ENCODE measurements around the gene FOCAD.

Gene FOCAD

DNA sequence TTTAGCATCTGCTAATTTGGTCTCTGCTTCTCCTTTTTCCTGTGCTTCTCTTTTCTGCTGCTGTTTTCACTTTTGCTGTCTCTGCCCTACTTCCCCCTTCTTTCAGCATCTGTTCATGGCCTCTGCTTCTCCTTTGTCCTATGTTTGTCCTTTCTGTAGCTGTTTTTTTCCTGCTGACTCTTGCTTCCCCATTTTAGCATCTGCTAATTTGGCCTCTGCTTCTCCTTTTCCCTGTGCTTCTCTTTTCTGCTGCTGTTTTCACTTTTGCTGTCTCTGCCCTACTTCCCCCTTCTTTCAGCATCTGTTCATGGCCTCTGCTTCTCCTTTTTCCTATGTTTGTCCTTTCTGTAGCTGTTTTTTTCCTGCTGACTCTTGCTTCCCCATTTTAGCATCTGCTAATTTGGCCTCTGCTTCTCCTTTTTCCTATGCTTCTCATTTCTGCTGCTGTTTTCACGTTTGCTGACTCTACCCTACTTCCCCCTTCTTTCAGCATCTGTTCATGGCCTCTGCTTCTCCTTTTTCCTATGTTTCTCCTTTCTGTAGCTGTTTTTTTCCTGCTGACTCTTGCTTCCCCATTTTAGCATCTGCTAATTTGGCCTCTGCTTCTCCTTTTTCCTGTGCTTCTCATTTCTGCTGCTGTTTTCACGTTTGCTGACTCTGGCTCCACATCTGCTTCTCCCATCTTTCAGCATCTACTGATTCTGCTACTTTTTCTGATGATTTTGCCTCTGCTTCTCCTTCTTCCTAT lies 290.3 kb downstream of the FOCAD start:
- DNase-seq, result peak in 3 of 4 experiments; percentile 7 to 45 (median 17)

DNA sequence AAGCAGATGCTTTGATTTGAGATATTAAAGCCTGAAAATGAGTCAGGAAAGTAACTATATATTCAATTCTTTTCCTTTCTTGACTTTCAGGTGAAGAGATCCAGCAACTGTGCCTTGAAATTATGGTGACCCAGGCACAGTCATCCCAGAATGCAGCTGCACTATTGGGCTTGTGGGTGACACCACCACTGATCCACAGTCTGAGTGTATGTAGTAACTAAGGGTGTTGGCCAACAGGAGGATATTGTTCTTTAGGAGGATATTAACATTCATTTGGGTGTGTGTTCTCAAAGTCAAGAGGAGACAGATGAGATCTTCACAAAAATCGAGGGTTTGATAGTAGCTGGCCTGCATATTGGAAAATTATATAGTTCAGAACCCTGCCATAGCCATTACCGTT lies 294.2 kb downstream of the FOCAD start:
- no peak for DNase-seq

DNA sequence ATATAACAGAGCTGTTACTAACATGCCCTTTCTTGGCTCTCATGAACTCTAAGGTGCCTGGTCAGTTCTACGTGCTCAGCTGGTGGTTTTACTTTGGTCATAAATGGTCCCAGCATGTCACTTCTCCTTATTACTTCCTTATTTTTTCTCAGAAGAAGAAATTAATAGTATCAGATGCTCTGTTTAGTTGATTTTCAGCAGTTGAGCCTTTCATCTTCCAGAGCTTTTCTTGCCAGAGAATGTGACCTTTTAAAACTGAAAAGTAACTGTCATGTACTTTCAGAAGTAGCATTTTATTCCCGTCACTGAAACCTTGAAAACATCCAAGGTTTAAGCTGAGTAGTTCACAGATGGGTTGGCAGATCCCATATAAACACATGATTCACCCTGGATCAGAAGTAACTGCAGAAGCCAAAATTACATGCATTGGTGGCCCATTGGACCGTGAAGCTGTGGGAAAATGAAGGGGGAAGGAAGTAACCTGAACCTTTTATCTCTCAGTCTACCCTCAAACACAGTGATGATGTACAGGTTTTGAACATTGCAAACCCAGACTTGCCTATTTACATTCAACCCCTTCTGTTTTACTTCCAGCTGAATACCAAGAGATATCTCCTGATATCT lies 296.9 kb downstream of the FOCAD start:
- DNase-seq, result peak; percentile 60 to 81 (median 74)

DNA sequence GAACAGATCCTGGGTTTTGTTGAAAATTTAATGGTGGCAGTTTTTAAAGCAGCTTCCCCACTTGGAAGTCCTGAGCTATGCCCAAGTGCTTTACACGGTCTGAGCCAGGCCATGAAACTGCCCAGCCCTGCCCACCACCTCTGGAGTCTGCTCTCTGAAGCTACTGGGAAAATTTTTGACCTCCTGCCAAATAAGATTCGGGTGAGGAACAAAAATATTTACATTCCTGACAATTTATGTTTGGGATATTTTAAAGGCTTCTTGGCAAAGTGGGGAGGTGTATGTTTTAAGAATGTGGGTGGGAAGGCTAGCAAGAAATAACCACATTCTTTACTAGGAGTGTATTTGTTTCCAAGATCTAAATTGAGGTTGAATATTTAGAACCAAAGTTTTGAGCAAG lies 297.4 kb downstream of the FOCAD start:
- no peak for DNase-seq

DNA sequence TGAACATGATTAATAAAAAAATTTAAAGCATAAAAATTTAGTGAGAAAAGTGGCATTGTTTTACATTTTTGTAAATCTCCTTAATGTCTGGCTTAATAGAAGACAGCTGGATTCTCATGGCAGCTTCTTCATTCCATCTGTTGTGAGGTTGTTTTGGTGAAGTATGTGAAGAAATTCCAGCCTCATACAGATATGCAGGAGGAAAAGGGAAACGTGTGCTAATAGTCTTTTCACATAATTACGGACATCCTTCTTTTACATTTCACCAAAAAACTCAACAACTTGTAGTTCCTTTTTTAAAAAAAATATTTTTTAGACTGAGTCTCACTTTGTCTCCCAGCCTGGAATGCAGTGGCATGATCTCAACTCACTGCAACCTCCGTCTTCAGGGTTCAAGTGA lies 300.4 kb downstream of the FOCAD start:
- peak; percentile 4 to 67 (median 32) for DNase-seq

DNA sequence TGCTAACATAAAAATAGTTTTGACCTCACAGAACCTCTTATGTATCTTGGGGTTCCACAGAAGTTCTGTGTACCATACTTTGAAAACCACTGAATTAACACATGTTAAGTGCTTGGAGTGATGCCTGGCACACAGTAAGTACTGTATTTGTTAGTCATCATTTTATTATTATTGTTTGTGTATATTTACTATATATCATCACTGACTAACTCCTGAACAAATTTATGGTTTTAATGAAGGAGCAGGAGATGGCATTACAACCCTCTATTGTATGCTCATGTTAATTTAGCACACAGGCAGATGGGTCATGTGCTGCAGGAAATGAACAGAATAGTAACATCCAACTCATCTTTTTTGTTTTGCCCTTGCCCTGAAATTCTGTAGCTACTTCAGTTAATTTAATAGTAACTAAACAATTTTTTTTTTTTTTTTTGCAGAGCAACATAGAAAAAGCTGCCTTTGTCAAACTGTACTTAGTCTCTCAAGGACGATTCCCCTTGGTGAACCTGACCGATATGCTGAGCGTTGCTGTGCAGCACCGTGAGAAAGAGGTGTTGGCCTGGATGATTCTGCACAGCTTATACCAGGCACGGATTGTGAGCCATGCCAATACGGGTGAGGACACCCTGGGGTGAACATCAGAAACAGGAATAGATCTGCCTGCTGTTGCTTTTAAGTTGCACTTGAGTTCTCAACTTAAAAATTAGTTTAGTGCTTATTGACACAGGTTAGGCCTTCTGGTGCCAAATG lies 302.0 kb downstream of the FOCAD start:
- DNase-seq, result no peak

DNA sequence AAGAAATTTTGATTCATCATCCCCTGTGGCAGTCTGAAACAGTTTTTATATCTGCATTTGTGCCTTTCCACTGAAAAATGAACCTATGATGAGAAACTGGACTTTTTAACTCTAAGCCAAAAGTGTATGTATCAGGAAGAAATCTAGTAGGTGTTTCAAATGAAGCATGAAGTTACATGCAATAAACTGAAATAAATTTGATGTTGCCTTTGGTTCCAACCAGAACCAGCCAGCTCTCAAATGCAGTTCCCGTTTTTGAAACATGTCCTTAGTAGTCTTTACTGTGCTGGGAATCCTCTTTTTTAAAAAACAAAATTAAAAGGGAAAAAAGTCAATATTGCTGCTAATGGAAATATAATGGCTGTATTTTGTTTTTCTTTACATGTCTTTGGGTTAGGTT lies 303.5 kb downstream of the FOCAD start:
- DNase-seq, result no peak

DNA sequence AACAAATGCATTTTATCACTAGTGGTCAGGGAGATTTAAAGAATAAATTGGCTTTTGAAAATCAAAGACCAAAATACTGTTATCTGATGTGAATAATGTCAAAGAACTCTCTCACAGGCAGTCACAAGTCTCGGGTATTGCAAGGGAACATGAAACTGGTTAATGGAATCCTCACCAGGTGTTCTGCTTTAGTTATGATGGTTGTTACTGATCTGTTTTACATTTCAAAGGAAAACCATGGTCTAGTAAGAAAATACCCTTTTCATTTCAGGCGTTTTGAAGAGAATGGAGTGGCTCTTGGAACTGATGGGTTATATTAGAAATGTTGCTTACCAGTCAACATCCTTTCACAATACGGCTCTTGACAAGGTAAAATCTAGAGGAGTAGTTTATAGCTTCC lies 304.0 kb downstream of the FOCAD start:
- no peak for DNase-seq

DNA sequence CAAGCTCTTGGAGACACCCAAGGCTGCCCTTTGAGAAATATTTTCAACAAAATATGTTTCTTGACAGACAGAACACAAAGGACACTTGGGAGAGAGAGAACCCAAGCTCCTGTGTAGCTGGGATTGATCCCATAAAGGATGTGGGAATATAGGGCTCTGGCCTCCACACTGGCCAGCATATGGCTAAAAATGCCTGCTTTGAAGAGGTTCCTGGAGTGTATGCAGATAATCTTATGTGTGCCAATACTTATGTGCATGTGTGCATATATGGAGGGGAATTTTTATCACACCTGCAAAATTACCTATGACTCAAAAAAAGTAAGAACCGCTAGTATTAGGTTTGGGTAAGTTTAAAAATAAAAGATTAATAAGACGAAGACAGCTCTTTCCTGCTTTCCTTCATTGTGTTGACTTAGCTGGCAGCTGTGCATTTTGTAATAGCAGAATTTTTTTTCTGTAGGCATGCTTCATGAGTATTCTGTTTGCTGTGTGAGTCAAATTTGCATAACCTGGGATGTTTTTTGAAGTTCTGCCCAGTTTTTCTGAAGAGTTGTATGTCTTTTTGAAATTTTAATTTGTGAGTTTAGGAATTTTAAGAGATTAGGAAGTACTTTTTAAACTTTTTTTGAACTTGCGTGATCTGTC lies 304.7 kb downstream of the FOCAD start:
- peak in 3 of 4 experiments; percentile 4 to 44 (median 25) for DNase-seq

DNA sequence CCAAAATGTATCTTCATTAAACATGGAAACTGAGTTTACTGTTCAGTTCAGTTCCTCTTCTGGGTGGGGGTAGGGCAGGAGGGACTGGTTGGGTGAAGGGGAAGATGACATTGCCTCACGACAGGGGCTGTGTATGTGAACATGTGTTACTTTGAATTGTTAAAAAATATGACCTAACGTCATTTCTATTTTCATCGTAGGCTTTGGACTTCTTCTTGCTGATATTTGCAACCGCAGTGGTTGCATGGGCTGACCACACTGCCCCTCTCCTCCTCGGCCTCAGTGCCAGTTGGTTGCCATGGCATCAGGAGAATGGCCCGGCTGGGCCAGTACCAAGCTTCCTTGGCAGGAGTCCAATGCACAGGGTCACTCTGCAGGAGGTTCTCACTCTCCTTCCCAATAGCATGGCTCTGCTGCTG lies 305.9 kb downstream of the FOCAD start:
- peak; percentile 59 to 76 (median 74) for DNase-seq

DNA sequence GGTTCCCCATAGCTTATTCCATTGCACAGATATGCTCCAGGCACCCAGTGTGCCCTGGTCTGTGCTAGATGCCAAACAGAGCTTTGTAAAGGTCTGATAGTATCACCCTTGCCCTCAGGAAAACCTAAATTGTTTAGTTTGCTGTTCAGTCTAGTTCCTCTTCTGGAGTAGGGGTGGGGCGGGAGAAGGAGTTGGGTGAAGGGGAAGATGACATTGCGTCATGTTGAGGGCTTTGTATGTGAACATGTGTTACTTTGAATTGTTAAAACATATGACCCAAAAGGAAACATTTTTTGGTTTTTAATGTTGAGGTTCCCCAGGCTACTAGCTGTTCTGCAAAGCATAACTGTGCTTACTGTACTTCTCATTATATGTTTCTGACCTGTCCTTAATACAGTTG lies 306.8 kb downstream of the FOCAD start:
- DNase-seq, result peak; percentile 78 to 93 (median 86)

DNA sequence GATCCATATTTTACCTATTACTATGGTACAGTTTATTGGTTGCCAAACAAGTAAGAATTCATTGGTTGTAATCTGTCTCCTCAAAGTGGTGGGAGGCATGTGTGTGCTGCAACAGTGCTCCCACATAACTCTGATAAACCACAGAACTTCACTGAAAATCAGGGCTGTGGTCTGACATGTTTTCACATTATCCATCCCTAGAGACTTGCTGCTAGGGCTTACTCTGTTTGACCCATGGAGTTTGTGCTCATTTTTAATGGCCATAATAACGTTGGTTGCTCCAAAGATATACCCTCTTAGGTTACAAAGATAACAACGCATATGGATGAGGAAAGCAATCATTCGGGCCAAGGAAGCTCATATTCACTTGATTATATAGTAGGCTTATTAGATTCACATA lies 310.4 kb downstream of the FOCAD start:
- DNase-seq, result no peak

DNA sequence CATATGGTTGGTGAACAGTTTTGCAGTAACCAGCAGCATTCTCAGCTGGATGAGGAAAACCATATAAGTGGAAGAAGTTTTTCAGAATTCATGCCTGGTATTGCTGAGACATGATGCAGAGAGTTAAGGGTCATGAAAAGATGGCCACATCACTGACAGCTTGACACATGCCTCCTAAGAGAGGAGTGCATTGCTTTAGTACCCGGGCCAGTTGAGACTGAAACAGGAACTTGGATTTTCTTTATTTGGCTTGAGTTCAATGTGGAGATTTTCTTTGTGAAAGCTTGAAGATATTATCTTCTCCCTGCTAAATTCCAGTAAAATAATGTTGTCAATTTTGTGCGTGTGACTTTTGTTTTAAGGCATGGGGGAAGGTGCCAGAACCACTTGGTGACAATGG lies 311.6 kb downstream of the FOCAD start:
- DNase-seq, result peak in 3 of 4 experiments; percentile 4 to 54 (median 34)

DNA sequence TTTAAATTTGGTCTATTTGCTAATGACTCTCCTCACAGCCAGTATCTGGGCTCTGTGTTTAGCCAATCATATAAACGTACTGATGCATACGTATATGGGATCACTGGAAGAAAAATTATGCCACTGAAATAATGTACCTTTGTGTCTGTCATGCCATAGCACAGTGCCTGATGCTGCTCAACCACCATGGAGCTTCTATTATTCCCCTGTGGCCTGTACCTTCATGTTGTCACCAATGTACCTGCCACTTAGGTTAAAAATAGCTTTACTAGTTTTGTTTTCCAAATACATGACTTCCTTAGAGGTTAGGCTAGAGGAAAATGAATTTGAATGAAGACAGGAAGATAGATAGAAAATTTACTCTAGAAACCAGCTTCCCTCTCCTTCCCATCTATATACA lies 312.8 kb downstream of the FOCAD start:
- no peak for DNase-seq

DNA sequence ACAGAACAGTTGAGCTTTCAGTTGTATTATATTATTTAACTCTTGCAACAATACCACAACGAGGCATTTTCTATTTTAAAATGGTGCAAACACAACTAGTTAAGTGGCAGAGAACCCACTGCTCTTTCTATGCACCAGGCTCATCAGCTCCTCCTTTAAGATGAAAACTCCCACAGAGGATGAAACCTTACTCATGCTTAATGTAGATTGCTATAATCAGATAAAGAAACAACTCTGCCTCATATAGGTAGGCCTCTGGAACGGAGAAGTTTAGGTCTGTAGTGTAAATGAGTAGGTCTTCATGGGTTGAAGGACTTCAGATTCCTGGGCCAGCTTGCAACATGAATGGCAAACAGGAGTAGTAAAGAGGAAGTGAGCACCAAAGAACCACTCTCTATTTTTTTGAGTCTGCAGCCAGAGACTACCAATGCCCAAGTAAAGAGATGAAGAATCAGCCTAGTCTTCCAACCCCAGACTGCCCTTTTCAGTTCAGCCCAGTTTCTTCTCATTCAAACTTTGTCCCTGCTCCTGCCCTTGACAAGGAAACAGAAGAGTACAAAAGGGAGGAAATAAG lies 313.5 kb downstream of the FOCAD start:
- peak in 3 of 4 experiments; percentile 4 to 40 (median 24) for DNase-seq

DNA sequence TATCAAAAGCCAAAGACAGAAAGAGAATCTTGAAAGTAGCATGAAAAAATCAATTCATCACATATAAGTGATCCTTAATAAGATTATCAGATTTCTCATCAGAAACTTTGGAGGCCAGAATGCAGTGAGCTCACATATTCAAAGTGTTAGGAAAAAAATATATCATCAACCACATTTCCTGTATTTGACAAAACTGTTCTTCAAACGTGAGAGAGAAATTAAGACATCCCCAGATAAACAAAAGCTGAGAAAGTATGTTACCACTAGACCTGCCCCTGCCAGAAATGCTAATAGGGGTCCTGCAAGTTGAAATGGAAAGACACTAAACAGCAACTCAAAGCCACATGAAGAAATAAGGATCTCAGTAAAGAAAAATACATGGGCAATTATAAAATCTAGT lies 317.5 kb downstream of the FOCAD start:
- no peak for DNase-seq

DNA sequence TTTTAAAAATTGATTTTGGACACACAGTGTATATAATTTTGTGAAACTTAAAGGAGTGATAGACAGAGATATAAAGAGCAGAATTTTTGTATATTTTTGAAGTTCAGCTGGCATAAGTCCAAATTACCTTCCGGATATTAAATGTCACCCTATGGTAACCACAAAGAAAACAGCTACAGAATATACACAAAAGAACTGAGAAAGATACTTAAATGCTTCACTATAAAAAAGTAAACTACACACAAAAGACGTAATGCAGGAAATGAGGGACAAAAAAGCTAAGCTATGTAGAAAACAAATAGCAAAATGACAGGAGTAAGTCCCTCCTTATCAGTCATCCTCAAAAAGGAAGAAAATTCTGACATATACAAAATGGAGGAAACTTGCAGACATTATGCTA lies 318.0 kb downstream of the FOCAD start:
- DNase-seq, result no peak

DNA sequence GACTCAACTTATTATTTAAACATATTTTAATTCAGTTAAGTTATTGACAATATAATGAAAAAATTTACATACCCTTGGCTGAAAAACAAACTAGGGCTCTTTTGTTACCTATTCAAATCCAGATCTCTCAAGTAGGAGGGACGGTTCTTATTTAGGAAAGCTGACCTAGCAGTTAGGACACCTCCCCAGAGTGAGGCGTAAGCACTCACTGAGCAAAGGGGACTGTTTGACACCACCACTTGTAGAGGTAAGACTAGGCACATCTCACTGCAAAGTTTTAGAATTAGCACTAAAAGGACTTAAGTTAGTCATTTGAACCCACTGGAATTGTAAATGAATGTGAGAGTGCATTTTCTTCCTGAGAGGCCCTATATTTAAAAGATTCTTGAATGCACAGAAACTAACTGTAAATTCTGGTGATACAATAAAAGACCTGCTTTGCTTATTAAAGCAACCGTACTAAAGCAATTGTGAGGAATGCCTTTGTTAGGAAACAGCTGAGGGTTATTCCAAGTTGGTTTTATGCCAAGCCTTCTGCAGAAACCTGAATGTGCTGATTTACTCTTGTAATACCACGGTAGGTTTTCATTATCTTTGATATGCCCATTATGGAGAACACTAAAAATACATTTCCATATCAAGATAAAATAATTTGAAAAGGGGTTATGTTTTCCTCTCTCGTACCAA lies 331.2 kb downstream of the FOCAD start:
- DNase-seq, result no peak

DNA sequence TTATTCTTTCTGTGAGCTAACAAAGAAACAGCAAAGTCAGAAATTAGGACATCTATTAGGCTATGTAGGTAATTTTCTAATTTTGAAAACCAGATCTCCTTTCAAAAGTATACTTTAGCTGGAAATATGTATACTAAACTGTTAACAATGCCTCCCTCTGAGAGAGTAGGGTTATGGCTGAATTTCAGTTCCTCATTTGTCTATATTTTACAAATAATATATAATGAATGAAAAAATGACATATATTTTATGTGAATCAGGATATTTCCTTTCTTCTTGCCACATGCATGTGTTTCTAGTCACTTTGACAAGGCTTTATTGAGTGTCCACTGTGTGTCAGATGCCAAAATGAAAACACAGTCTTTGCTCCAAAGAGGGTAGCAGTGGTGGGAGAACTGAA lies 331.9 kb downstream of the FOCAD start:
- DNase-seq, result peak in 2 of 4 experiments; percentile 7 to 28

DNA sequence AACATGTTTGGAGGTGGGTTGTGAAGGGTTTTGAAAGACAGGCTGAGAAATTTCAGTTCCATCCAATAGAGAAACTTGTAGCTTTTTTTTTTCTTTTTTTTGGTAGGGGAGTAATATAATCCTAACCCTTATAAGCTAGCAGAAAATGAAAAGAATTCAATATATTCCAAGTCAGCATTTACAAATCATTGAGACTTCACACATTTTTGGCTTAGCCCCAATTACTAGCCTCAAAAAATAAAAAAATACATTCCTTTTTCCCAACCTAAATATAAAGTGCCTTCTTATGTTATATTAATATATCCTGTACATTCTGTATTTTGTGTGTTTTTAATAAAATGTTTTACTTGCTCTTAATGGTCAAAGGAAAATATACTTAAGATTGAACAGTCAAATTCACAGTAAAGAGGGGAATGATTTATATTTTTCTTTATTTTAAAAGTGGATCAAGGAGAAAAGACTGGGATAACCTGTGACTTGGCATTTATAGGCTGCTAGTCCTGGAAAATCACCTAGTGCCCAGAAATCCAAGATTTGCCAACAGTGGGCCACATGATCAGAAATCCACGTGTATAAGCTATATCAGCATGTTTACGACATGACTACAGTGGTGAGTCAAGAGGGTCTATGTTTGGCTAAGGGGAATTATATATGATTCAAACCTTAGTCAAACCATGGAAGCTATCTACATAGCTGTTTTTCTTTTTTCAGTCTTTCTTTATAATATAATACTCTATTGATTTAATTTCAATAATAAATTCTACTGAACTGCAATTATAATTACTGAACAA lies 332.8 kb downstream of the FOCAD start:
- DNase-seq, result no peak

DNA sequence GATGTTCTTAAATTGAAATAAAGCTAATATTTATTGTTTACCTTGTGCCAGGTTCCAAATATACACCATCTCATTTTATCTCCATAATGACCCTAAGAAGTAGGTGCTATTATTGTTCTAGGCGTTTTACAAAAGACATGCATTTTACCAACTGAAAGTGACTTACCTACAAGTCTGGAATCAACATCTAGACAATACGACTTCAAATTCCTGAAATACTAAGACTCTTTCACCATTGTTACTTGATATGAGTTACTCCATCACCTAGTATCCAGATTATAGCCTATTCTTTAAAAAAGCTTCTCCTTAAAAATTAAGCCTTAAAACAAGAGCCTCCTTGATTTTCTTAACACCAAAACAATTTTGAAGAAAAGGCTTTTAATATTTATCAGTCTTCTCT lies 334.1 kb downstream of the FOCAD start:
- no peak for DNase-seq
